Stimulated activated CD4-positive, alpha-beta T cell treated with anti-CD3 and anti-CD28 coated beads, Interleukin-1b, Interleukin-23, amount 100 ng/mL, for 1 hour (primary cell): ENCODE data around the gene GDF2.
A peak's percentile ranks its signal among the peaks of the same experiment; 100 is the strongest.

ENCODE experiments used
- DNase-seq, 2 donors: peaks; one replicate each; pipeline ENCODE4 v3.0.0-alpha.2; 2020; ENCODE audit warnings: low read depth in 2 of 2

GDF2 gene

DNA sequence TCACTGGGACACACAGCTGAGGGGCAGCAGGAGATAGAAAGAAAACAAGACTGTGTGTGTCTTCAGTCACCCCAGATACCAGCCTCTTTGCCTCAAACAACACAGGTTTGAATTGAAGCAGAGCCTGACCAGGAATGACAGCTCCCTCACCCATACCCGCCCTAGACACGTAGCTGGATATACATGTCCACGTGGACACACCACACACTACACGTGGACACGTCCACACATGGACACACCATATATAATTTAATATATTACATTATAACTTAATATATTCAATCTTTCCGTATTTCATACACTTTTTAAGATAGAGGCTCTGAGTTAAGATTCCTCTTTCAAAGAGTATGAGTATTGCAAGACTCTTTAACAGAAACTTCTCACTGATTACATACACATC, 11.3 kb downstream of the GDF2 start:
- no peak for DNase-seq

DNA sequence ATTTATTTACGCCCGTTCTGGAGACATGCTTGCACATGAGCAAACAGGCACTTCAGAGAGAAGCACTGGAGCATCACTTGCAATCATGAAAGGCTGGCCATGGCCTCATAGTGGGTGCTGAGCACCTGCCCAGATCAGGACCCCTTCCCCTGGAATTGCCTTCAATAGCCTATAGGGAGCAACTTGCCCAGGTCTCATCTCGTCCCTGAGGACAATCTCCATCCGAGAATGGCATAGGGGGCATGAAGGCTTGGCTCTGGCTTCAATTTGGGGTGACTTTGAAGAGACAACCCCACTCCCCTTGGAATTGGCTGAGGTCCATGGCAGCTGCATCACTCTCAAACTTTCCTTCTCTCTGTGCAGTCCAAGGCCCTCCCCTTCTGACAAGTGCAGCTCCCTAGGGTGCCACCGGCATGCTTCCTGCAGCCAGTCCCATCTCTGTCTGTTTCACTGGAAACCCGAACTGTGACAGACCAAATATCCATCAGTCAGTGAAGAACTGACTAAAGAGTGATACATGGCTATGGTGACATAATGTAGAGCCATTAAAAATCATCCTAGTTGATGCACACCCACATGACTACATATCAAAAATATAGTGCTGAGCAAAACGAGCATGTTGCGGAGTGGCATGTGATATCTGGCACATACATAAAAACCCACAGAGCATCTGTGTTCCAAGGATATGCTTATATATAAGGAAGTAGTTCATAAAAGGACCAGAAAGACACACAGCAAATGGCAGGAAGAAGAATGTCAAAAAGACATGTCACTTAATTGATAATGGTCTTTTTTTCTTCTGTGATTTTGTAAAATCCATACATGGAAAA, 12.4 kb downstream of the GDF2 start:
- DNase-seq, result no peak

DNA sequence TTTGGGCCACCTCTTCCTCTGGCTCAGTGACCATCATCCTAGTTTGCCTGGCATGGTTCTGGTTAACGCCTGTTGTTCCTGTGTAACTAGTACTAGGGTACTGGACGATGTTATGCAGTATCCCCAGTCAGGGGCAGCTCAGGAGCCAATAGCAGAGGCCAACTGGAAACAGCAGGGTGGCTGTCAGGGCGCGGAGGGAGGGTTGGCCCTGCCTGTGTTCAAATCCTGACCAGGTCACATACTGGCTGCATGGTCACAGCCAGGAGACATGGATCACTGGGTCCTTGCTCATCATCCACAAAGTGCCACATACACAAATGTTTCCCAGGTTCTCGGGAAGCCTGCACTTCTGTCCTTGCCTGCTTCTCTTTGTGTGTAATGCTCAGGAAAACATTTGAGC, 13.7 kb downstream of the GDF2 start:
- no peak for DNase-seq

DNA sequence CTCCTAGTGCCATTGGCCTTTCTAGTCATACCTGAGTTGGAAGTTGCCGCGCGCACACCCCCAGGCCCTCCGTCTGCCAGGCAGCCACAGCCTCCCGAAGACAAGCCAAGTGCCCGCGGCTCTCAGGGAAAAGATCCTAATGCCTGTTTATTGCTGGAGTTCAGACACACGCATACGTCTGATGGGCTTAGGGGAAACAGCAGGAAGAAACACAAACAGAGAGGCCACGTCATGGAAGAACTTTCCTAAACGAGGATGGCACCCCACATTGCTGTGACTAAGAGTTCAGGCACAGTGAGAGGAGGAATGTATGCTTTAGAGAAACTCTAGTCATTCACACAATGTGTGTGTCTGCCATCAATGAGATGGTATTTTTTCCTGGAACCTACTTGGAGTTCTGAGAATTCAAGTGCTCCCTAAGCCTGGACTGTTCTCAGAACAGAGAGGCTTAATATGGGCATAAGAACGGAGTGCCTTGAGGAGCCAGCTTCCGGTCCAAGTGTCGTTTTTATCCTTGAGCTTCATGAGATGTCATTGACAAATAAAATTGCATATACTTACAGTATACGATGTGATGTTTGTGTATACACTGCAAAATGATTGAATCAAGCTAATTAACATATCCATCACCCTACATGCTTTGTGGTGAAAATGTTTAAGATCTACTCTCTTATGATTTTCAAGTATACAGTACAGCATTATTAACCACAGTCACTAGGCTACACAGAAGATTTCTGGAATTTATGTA, 14.3 kb downstream of the GDF2 start:
- DNase-seq, result no peak

- DNase-seq, result no peak
Measured at GRCh38 chr10:47337310-47337709, 15.1 kb downstream of the GDF2 start.

DNA sequence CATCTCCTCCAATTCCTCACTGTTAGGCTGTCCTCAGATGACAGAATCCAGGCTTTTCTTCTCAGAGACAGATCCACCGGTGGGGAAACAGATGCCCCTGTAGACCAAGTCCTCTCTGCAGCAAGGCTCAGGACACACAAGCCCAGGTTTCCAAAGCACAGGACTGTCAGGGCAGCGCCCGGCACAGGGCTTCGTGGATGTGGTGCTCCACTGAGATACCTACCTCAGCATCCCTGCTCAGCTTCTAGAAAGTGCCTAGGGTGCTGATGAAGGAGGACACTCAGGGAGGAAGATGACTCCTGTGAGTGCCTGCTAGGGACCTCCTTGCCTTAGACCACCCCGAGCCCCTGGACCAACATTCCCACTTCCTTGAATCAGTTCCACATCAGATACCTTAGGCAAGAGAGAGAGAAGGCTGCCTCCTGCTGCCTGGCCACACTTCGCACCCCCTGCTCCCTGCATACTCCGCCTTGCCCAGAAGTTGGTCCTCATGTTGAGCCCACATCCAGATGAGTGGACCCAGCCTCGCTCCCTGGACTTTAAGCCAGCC, 17.0 kb downstream of the GDF2 start:
- DNase-seq, result no peak

DNA sequence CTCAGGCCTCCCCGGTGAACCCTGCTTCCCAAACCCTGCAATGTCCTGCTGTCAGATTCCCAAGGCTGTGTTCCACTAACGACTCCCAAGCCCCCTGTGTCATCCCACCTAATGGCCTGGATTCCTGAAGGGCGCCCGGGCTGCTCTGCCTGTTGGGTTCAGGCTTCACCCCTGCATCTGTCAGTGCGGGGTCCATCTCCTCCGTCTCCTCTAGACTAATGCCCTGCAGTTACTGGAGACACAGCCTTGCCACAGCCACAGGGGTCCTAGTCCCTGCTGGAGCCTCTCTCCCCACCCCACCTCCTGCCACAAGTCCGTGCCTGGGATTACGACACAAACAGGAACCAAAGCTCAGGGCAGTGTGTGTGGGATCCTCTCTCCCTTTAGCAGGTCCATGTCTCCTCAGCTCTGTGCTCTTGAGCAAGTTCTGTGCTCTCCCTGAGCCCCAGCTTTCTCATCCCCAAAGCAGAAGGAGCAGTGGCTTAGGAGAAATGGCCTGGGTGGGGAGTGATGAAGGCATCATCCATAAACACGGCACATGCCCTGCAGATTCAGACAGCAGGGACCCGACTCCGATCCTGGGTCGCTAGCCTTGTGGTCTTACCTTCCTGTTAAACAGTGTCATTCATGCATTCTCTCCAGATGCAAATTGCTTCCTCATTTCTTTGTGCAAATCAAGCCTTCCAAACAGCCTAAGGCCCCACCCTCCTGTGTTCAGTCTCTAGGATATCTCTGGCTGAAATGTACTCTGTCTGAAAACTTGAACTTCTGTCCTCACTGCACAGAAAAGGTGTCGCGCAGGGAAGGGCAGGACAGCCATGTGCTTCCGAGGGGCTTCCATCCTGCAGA, 17.7 kb downstream of the GDF2 start:
- no peak for DNase-seq

GRCh38 chr10:47340608-47341170, 18.4 kb downstream of the GDF2 start:
- DNase-seq, result peak; percentile 29 to 63

- DNase-seq, result no peak
Measured at GRCh38 chr10:47344996-47345870, 23.0 kb downstream of the GDF2 start.

DNA sequence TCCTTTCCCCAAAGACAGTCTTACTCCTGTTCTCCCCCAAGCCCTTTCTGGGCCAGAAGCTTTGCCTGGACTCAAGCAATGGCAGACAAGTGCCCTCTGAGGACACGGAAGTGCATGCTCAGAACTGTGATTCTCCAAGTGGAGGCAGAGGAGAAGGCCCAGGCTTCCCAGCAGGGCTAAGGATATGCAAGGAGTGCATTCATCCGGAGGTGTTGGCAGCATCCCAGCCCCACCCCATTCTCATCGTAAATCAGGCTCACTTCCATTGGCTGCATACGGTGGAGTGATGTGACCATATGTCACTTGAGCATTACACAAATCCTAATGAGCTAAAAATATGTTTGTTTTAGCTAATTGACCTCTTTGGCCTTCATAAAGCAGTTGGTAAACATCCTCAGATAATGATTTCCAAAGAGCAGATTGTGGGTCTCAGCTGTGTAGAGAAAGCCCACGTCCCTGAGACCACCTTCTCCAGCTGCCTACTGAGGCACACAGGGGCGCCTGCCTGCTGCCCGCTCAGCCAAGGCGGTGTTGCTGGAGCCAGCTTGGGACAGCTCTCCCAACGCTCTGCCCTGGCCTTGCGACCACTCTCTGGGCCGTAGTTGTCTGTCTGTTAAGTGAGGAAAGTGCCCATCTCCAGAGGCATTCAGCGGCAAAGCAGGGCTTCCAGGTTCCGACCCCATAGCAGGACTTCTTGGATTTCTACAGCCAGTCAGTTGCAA, 24.5 kb downstream of the GDF2 start:
- DNase-seq, result no peak

DNA sequence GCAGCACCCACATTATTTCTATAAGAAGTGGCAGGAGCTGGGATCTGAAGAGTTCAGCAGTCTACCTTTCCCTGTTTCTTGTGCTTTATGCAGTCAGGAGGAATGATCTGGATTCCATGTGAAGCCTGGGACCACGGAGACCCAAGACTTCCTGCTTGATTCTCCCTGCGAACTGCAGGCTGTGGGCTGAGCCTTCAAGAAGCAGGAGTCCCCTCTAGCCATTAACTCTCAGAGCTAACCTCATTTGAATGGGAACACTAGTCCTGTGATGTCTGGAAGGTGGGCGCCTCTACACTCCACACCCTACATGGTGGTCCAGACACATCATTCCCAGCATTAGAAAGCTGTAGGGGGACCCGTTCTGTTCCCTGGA, 25.0 kb downstream of the GDF2 start:
- DNase-seq, result no peak

DNA sequence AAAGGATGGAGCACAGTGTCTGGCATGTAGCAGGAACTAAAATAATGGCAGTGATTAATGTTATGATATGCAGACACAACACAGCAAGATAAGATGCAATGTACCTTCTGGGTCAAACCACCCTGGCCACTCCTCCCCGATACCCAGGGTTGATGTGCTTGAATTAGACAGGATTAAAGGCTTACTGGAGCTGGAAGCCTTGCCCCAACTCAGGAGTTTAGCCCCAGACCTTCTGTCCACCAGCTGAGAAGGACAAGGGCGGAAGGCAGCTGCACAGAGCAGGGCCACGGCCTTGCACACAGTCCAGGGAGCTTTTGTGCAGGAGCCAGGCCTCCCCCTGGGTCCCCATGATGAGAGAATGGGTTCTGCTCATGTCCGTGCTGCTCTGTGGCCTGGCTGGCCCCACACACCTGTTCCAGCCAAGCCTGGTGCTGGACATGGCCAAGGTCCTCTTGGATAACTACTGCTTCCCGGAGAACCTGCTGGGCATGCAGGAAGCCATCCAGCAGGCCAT, 25.9 kb downstream of the GDF2 start, which contains the start of gene RBP3:
RBP3 (plus strand) TSS at position 226 of the 514 bp plus-strand sequence; CDS start at position 348, 122 bp downstream.
- DNase-seq, result no peak

- DNase-seq, result no peak
Measured at GRCh38 chr10:47348661-47349470, 26.6 kb downstream of the GDF2 start.

GRCh38 chr10:47349516-47349915, 27.3 kb downstream of the GDF2 start:
- no peak for DNase-seq

GRCh38 chr10:47349941-47350371, 27.7 kb downstream of the GDF2 start:
- DNase-seq, result no peak

GRCh38 chr10:47350671-47351640, 28.7 kb downstream of the GDF2 start:
- DNase-seq, result no peak
